BE2C (cell line): ENCODE results near the gene RNF223.
"Not testable (repeated sequence)": the region's sequence is repeated elsewhere in the genome, so short reads cannot be mapped to it uniquely, and the experiment has no call there.

ENCODE experiments used
- DNase-seq: peaks from one replicate; pipeline ENCODE4 v3.0.0-alpha.2; 2020
- H3K27me3 ChIP-seq: fragments of 250-450 bp; sonication (Bioruptor Pico); 2 replicates; pipeline ENCODE4 v1.5.1; 2020; ENCODE audit warnings: mild to moderate bottlenecking
- H3K36me3 ChIP-seq: fragments of 250-450 bp; sonication (Bioruptor Pico); 2 replicates; pipeline ENCODE4 v1.5.1; 2020; ENCODE audit warnings: mild to moderate bottlenecking
- H3K4me1 ChIP-seq: fragments of 250-450 bp; sonication (Bioruptor Pico); 2 replicates; pipeline ENCODE4 v1.5.1; 2020
- H3K4me3 ChIP-seq: 2 replicates; pipeline ENCODE4 v1.5.1; 2011; ENCODE audit warnings: low read depth, low read length
- H3K9me3 ChIP-seq: fragments of 250-450 bp; sonication (Bioruptor Pico); 2 replicates; pipeline ENCODE4 v1.5.1; 2020
- TF ChIP-seq, protein P1 (sequence below): IDR thresholded peaks from 2 replicates; pipeline ENCODE4 v1.5.1; 2012; ENCODE audit warnings: mild to moderate bottlenecking, low read depth, low read length

Gene RNF223

GRCh38 chr1:1100296-1100695 lies 26.2 kb upstream of the RNF223 start:
- DNase-seq: no peak
- Histone ChIP-seq H3K27me3 (no peaks in the 10 kb centered on the region), H3K36me3 (no peaks in the 10 kb centered on the region), H3K4me3 (no peak overlapping the region), H3K9me3 (no peaks in the 10 kb centered on the region), H3K4me1 (no peaks in the 10 kb centered on the region)
- TF ChIP-seq, protein P1, sequence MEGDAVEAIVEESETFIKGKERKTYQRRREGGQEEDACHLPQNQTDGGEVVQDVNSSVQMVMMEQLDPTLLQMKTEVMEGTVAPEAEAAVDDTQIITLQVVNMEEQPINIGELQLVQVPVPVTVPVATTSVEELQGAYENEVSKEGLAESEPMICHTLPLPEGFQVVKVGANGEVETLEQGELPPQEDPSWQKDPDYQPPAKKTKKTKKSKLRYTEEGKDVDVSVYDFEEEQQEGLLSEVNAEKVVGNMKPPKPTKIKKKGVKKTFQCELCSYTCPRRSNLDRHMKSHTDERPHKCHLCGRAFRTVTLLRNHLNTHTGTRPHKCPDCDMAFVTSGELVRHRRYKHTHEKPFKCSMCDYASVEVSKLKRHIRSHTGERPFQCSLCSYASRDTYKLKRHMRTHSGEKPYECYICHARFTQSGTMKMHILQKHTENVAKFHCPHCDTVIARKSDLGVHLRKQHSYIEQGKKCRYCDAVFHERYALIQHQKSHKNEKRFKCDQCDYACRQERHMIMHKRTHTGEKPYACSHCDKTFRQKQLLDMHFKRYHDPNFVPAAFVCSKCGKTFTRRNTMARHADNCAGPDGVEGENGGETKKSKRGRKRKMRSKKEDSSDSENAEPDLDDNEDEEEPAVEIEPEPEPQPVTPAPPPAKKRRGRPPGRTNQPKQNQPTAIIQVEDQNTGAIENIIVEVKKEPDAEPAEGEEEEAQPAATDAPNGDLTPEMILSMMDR: no peak

DNA sequence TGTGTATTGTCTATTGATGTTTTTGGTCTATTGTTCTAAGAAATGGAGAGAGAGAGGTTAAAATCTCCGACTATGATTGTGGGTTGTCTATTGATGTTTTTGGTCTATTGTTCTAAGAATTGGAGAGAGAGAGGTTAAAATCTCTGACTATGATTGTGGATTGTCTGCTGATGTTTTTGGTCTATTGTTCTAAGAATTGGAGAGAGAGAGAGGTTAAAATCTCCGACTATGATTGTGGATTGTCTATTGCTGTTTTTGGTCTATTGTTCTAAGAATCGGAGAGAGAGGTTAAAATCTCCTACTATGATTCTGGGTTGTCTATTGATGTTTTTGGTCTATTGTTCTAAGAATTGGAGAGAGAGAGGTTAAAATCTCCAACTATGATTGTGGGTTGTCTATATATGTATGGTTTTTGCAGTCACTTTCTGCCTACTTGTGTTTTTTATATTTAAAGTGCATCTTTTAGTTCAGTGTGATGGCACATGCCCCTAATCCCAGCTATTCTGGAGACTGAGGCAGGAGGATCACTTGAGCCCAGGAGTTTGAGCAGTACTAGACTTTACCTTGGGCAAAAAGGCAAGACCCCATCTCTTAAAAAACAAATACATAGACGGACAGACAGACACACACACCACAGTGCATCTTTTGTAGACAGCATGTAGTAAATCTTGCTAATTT lies 25.5 kb upstream of the RNF223 start:
- no peak for DNase-seq
- H3K4me3 ChIP-seq: no peak overlapping the region
- TF ChIP-seq, protein P1: no peak
- H3K27me3 ChIP-seq: no peaks in the 10 kb centered on the region
- no peaks in the 10 kb centered on the region for H3K9me3 ChIP-seq
- H3K4me1 ChIP-seq: no peaks in the 10 kb centered on the region
- no peaks in the 10 kb centered on the region for H3K36me3 ChIP-seq

DNA sequence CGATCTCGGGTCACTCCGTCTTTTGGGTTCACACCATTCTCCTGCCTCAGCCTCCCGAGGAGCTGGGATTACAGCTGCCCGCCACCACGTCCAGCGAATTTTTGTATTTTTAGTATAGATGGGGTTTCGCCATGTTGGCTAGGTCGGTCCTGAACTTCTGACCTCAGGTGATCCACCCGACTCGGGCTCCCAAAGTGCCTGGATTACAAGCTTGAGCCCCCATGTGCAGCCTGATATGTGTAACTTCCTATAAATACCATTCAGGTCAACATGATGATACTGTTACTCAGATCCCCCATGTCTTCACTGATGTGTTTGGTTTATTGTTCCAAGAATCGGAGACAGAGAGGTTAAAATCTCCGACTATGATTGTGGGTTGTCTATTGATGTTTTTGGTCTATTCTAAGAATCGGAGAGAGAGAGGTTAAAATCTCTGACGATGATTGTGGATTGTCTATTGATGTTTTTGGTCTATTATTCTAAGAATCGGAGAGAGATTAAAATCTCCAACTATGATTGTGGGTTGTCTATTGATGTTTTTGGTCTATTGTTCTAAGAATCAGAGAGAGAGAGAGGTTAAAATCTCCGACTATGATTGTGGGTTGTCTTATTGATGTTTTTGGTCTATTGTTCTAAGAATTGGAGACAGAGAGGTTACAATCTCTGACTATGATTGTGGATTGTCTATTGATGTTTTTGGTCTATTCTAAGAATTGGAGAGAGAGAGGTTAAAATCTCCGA lies 24.7 kb upstream of the RNF223 start:
- Histone ChIP-seq H3K36me3 (no peaks in the 10 kb centered on the region), H3K9me3 (no peaks in the 10 kb centered on the region), H3K4me3 (no peak overlapping the region), H3K4me1 (no peaks in the 10 kb centered on the region), H3K27me3 (no peaks in the 10 kb centered on the region)
- no peak for DNase-seq
- TF ChIP-seq, protein P1: no peak

GRCh38 chr1:1096136-1096535 lies 22.0 kb upstream of the RNF223 start:
- not testable (repeated sequence) for H3K4me1 ChIP-seq, DNase-seq, H3K27me3 ChIP-seq, H3K36me3 ChIP-seq, H3K9me3 ChIP-seq, H3K4me3 ChIP-seq

DNA sequence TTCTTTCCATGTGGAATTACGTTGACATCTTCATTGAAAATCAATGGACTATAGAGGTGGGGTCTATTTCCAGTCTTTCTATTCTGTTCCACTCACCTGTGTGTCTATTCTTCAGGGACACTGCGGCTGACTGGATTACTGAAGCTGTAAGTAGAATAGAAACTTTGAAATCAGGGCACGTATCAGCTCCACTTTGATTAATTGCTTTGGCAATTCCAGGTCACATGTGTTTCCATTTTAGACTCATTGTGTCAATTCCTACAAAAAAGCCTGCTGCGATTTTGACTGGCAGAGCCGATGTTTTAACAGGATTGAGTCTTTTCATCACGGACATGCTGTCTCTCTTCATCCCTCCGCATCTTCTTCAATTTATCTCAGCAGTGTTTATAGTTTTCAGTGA lies 20.9 kb upstream of the RNF223 start:
- Histone ChIP-seq H3K9me3 (no peaks in the 10 kb centered on the region), H3K4me1 (no peaks in the 10 kb centered on the region), H3K27me3 (no peaks in the 10 kb centered on the region), H3K36me3 (no peaks in the 10 kb centered on the region), H3K4me3 (no peak overlapping the region)
- TF ChIP-seq, protein P1: no peak
- no peak for DNase-seq

DNA sequence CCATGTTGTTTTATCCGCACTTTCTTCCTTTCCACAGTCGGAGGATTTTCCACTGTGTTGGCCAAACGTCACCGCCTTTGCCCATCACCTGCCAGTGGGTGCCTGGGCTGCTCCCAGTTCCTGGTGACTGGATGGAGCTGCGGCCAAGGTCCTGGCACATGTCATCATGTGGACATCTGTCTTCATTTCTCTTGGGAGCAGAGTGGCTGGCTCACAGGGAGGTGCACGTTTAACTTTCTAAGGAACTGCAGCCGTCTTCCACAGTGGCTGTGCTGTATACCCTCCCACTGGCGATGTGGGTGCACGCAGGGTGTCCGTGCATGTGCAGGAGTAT lies 19.5 kb upstream of the RNF223 start:
- H3K4me3 ChIP-seq: no peak overlapping the region
- TF ChIP-seq, protein P1: no peak
- no peaks in the 10 kb centered on the region for H3K27me3 ChIP-seq
- no peaks in the 10 kb centered on the region for H3K9me3 ChIP-seq
- no peaks in the 10 kb centered on the region for H3K4me1 ChIP-seq
- DNase-seq: no peak
- no peaks in the 10 kb centered on the region for H3K36me3 ChIP-seq
